Epithelial cell of esophagus (primary cell): ENCODE results near the gene PIAS1.

Experiments used
- DNase-seq: peaks from one replicate; pipeline ENCODE4 v3.0.0; 2010; ENCODE audit warnings: low read depth
- H3K4me3 ChIP-seq: 2 replicates; pipeline ENCODE4 v1.5.1; 2011; ENCODE audit warnings: mild to moderate bottlenecking, low read length, control low read depth
- TF ChIP-seq, protein P1 (sequence below): IDR thresholded peaks from 2 replicates; pipeline ENCODE4 v1.5.1; 2011; ENCODE audit warnings: low read depth, mild to moderate bottlenecking, low read length, control low read depth, inconsistent platforms; ENCODE audit not compliant: insufficient read depth; ENCODE audit errors: missing control alignments

PIAS1 gene

DNA sequence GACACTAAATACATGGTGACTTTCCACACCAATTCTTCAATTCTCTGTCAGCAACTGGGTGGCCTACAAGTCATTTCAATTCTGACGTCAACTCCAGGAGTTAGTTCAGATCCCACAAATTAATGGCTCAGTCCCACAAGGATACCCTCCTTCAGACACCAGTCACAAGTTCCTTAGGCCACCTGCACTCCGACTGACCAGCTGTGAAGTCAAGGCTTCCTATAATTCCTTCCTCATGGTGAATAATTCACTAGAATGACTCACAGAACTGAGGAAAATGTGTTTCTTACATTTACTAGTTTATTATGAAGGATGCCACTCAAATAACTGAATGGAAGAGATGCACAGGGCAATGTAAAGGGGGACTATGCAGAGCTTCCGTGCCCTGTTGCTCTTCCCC, 6.3 kb upstream of the PIAS1 start:
- no peak for DNase-seq
- H3K4me3 ChIP-seq, result no peak overlapping the region
- TF ChIP-seq, protein P1, sequence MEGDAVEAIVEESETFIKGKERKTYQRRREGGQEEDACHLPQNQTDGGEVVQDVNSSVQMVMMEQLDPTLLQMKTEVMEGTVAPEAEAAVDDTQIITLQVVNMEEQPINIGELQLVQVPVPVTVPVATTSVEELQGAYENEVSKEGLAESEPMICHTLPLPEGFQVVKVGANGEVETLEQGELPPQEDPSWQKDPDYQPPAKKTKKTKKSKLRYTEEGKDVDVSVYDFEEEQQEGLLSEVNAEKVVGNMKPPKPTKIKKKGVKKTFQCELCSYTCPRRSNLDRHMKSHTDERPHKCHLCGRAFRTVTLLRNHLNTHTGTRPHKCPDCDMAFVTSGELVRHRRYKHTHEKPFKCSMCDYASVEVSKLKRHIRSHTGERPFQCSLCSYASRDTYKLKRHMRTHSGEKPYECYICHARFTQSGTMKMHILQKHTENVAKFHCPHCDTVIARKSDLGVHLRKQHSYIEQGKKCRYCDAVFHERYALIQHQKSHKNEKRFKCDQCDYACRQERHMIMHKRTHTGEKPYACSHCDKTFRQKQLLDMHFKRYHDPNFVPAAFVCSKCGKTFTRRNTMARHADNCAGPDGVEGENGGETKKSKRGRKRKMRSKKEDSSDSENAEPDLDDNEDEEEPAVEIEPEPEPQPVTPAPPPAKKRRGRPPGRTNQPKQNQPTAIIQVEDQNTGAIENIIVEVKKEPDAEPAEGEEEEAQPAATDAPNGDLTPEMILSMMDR, result no peak

DNA sequence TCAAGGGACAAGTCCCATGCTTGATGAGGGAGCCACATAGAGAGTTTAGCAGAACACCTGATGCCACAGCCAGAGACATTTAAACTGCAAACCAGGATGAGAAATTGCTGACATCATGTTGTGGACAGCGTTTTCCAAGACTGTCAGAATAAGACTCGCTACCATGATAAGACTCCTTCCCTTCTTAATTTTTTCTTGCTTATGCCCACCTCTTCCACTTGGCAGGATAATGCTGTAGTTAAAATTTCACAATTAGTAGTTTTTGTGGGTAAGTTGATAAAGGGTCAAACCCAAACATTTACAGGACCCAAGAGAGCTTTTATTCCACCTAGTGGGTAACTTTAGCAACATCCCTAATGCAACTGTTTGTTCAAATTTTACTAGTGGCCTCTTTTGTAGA, 3.0 kb upstream of the PIAS1 start:
- DNase-seq, result no peak
- no peak overlapping the region for H3K4me3 ChIP-seq
- TF ChIP-seq, protein P1, result no peak

DNA sequence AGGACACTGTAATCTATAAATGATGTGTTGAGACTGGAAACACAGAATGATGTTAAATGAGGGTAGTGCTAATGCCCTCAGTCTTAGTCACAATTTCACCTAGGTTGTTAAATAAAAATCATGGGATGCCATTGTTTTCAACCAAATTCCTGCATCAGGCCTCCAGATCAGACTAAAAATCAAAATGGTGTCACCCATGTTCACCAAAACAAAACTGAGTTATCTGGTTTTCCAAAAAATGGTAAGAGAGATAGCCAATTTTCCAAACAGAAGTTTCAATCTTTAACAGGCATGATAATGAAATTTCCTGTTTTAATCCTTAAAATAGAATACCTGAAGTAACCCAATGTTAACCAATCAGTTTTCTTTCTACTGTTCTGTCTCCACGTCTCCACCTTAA, 2.2 kb upstream of the PIAS1 start:
- no peak for DNase-seq
- TF ChIP-seq, protein P1, result no peak
- no peak overlapping the region for H3K4me3 ChIP-seq

- TF ChIP-seq, protein P1, result no peak
- H3K4me3 ChIP-seq, result no peak overlapping the region
- peak; percentile 58 for DNase-seq
These were observed 1.7 kb upstream of the PIAS1 start for GRCh38 chr15:68052431-68052830.

GRCh38 chr15:68053001-68053400, 1.1 kb upstream of the PIAS1 start:
- H3K4me3 ChIP-seq, result no peak overlapping the region
- DNase-seq, result no peak
- TF ChIP-seq, protein P1, result no peak

- peak; percentile 50 for DNase-seq
- TF ChIP-seq, protein P1, result no peak
- H3K4me3 ChIP-seq, result peak overlapping the region; percentile 89
These were observed 611 bp downstream of the PIAS1 start for GRCh38 chr15:68054628-68055223.

DNA sequence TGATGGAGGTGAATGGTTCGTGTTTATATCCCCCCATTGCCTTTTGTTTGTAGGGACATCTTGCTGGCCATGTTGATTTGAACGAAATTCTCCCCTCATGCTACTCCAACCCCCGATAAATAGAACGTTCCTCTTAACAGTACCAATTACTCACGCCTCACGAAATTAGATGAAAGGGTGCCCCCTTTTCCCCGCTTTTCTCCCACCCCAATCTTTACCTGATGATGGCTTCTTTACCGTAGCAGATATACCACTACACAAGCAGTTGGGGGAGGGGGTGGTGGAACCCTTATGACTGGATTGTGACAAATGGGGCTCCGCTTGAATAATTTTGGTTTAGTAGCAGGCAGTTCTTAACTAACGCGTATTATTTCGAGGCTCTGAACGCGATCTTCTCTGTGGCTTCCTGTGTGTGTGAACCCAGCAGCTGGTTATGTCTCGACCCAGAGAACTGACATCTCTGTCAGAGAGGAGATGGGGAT, 1.1 kb downstream of the PIAS1 start:
- TF ChIP-seq, protein P1, result no peak
- H3K4me3 ChIP-seq, result peak overlapping the region; percentile 89
- peak; percentile 63 for DNase-seq
